ENCODE measurements around the gene SLC28A1. TPM values are rescaled to one million over a fixed set of nuclear protein-coding genes. Genes with fewer than 3 reads are reported as not detected.

Gene SLC28A1
- total and polyA plus RNA-seq, 2 of the 4 experiments (the other 2 are of a cell fraction), result not detected

- Histone ChIP-seq H3K23ac (ENCODE audit: low read depth, low read length) (no peak overlapping the region), H2BK15ac (ENCODE audit: low read depth, low read length) (no peak overlapping the region), H3K9ac (ENCODE audit: low read depth, low read length) (no peak overlapping the region), H2BK5ac (ENCODE audit: low read depth, low read length, poor library complexity, severe bottlenecking) (no peak overlapping the region), H3K14ac (replicated peaks; ENCODE audit: low read depth, low read length) (no peak overlapping the region), H4K91ac (ENCODE audit: insufficient read depth, low read depth, low read length) (no peak overlapping the region), H2BK120ac (ENCODE audit: low read depth, low read length) (no peak overlapping the region), H3K4me1 (ENCODE audit: control insufficient read depth, insufficient read depth, low read length) (peaks cover 1% of the 10 kb centered on the region; the same call in 1 of the 2 replicates), H3K36me3 (ENCODE audit: control insufficient read depth, insufficient read depth, low read length) (no peaks in the 10 kb centered on the region), H3K27me3 (ENCODE audit: control insufficient read depth, insufficient read depth, low read length) (peaks cover 2% of the 10 kb centered on the region; the same call in 1 of the 2 replicates), H3K9me3 (ENCODE audit: control insufficient read depth, insufficient read depth, low read length) (peaks cover 3% of the 10 kb centered on the region; the same call in 1 of the 2 replicates), H3K18ac (ENCODE audit: low read depth, low read length) (no peak overlapping the region), H3K27ac (ENCODE audit: insufficient read depth, low read length) (no peak overlapping the region), H2BK20ac (ENCODE audit: low read depth, low read length) (no peak overlapping the region), H4K5ac (ENCODE audit: low read depth, low read length) (no peak overlapping the region), H4K8ac (ENCODE audit: low read depth in 2 of 2, low read length in 2 of 2) (no peak overlapping the region), H2AK9ac (replicated peaks; ENCODE audit: low read depth, low read length, poor library complexity) (no peak overlapping the region), H3K4me3 (ENCODE audit: insufficient read depth, low read depth, low read length) (no peak overlapping the region), H2AFZ (replicated peaks; ENCODE audit: low read length, poor library complexity) (no peak overlapping the region), H3K56ac (ENCODE audit: extremely low read depth, insufficient read depth, low read length) (no peak overlapping the region), H3K4ac (ENCODE audit: low read depth, low read length) (no peak overlapping the region), H3K79me1 (ENCODE audit: low read depth in 1 of 2, low read length in 2 of 2) (no peaks in the 10 kb centered on the region), H2AK5ac (ENCODE audit: low read depth, low read length) (no peak overlapping the region), H4K20me1 (ENCODE audit: insufficient read depth, low read length) (no peaks in the 10 kb centered on the region), H3K9me1 (ENCODE audit: insufficient read depth, low read length) (no peaks in the 10 kb centered on the region), H3K4me2 (ENCODE audit: low read depth, low read length) (no peak overlapping the region)
- dilution Hi-C loops (cut with HindIII; ENCODE audit: low sequenced_read_pairs, unreplicated experiment) (no loop called here), intact Hi-C loops (cut with micrococcal nuclease) (loop anchor here (5.0 kb wide), 1 partner anchor 200 kb away; no protein-coding TSS in a partner anchor), in situ Hi-C loops (cut with MboI; ENCODE audit: low sequenced_read_pairs) (no loop called here)
- ChIA-PET CTCF (no interaction called here), POLR2A (ENCODE audit: unreplicated experiment) (no interaction called here)
- DNase-seq (no peak), ATAC-seq (ENCODE audit: low read depth) (no peak)
- BruUV-seq (replicated peaks), result no TSS peak
- TF ChIP-seq FOS (IDR thresholded peaks at IDR 0.05; ENCODE audit: low read depth, low read length) (no peak), CEBPB (IDR thresholded peaks at IDR 0.05; ENCODE audit: low read depth, low read length) (no peak), CHD1 (IDR thresholded peaks at IDR 0.05; ENCODE audit: low read depth, low read length) (no peak)
These were observed 37.1 kb upstream of the SLC28A1 start for GRCh38 chr15:84847382-84847781.
